Fibroblast of skin of scalp (primary cell): ENCODE results near the gene ZNF281. TPM values are rescaled to one million over a fixed set of nuclear protein-coding genes. Genes with fewer than 3 reads are reported as not detected.
"Not testable (repeated sequence)": the region's sequence is repeated elsewhere in the genome, so short reads cannot be mapped to it uniquely, and the experiment has no call there.

Experiments used
- DNase-seq: peaks from one replicate; pipeline ENCODE4 v3.0.0-alpha.2; 2013
- polyA plus RNA-seq, 2 experiments: library from polyadenylated mRNA; unstranded; fragments of 120-200 nt; gene quantifications; one replicate each; pipeline ENCODE4 v1.2.1, GENCODE V29; 2013; ENCODE audit not compliant: insufficient read length in 2 of 2

ZNF281 gene, protein sequence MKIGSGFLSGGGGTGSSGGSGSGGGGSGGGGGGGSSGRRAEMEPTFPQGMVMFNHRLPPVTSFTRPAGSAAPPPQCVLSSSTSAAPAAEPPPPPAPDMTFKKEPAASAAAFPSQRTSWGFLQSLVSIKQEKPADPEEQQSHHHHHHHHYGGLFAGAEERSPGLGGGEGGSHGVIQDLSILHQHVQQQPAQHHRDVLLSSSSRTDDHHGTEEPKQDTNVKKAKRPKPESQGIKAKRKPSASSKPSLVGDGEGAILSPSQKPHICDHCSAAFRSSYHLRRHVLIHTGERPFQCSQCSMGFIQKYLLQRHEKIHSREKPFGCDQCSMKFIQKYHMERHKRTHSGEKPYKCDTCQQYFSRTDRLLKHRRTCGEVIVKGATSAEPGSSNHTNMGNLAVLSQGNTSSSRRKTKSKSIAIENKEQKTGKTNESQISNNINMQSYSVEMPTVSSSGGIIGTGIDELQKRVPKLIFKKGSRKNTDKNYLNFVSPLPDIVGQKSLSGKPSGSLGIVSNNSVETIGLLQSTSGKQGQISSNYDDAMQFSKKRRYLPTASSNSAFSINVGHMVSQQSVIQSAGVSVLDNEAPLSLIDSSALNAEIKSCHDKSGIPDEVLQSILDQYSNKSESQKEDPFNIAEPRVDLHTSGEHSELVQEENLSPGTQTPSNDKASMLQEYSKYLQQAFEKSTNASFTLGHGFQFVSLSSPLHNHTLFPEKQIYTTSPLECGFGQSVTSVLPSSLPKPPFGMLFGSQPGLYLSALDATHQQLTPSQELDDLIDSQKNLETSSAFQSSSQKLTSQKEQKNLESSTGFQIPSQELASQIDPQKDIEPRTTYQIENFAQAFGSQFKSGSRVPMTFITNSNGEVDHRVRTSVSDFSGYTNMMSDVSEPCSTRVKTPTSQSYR
- polyA plus RNA-seq (2013, experiment 1 of 2; ENCODE audit: insufficient read length): 33.7 TPM
- polyA plus RNA-seq (2013, experiment 2 of 2; ENCODE audit: insufficient read length): 36.7 TPM

DNA sequence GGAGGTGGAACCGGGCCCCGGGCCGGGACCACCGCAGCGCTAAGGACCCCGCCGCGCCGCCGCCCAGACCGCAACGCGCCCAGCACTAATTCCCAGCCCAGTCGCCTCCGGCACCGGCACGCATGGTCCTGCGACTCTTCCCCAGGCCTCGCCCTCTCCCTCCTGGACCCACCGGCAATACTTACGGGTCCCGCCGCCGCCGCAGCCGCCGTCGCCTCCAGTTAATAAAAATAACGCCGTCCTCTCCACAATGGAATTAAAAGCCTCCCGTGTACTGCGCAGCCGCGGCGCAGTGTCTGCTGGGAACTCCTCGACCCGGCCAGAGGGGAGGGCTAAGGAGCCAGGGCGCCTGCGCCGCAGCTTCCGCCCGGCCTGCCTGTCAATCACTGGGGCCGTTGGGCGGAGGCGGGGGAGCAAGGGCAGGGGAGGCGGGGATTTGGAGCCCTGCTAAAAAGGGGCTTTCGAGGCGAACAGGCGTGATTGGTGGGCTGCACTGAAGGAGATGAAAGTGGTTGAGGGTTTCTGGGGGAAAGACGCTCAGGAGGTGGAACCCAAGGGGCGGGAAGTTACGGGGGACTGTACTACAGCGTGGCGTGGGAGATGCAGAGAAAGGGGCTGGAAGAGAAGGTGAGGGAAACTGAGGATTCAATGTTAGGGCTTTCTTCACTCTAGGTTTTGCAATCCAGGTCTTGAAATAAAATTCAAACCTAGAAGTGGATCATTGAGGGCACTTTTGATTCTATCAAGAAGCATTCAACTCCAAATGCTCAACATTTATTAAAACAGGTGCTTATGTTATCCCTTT is at the start of gene ZNF281:
TSS of gene ZNF281 (minus strand) at position 276 of the 805 bp plus-strand sequence. CDS start 331 bp downstream, outside the sequence.
- peak; percentile 94 for DNase-seq

DNA sequence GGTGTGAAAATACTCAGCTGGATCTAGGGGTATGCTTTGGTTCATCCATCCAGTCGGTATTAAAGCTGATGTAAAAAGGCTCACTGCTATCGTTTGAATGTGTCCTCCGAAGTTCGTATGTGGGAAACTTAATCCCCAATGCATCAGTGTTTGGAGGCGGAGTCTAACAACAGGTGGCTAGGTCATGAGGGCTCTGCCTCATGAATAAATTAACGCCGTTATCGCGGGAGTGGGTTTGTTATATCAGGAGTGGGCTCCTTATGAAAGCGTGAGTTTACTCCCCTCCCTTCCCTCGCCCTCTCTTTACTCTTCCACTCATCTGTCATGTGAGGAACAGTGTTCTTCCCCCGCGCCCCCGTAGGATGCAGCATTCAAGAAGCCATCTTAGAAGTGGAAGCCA is 48.9 kb upstream of the ZNF281 start:
- DNase-seq: no peak

- DNase-seq: no peak
These were observed 48.0 kb upstream of the ZNF281 start for GRCh38 chr1:200457810-200458209.

GRCh38 chr1:200454425-200454824 is 44.6 kb upstream of the ZNF281 start:
- no peak for DNase-seq

DNA sequence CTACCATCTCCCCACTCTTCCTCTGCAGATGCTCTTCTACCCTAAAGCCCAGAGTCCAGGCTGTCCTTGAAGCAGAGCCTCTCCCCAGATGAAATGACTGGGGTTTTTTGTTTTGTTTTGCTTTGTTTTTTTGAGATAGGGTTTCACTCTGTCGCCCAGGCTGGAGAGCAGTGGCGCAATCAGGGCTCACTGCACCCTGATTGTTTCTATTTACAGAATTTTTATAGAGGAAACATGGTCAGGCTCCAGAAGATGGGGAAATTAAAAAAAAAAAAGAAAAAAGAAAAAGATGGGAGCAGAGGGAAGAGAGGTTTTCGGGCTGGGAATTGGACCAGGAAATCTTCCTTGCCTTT is 43.7 kb upstream of the ZNF281 start:
- no peak for DNase-seq

DNA sequence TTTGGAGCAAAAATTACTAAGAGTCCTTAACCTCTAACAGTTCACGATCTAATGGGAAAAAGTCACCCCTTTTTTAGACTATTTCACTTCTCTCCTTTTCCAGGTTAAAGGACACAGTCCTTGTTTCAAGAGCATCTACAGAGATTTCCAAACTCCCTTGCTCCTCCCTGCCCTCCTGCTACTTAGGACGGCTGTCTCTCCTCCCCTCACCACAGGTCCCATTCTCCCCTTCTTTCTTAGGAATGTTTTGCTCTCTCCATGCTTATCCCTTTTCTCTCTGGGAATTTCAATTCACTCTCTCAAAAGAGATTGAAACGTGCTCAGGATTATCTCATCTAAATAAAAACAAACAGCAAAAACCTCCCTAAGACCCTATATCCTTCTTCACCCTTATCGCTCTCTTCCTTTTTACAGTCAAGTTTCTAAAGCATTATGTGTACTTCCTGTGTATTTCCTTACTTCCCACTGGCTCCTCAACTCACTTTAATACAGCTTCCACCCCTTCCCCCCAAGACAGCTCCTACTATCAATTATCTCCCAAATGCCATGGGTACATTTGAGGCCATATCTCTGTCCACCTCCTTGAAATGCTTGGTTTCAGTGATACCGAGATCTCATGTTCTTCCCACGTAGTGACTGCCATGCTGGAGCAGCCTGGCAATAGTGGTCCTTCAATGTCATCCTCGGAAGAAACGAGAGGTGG is 43.2 kb upstream of the ZNF281 start:
- no peak for DNase-seq

DNA sequence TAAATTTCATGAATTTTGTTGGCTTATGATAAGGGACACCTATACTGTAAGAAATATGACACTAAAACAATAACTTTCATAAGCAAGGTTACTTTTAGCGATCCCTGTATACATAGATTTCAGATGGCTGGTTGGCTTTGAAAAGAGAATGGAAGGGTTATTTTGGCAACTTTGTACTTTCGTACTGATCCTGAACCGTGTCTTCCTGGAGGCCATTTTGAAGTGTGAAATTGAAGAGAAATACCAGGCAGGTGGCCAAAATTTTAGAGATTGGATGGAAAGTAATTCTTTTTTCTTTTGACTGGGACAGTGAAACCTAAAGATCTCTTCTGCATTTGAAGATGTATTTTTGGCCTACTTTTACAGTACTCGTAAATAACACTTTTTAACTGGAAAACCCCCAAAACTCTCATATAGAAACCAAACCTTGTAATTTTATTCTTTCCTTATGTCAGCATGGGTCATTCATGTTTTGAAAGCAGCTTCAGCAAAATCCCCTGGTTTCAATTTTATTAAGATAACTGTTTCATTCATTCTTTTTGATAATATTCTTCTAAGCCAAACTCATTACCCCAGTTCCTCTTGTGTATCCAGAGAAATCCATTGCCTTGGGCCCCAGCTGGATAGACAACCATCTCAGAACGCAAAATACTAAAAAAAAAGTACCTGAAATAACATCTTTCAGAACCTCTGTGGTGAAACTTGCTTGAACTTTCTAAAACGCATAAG is 38.4 kb upstream of the ZNF281 start:
- DNase-seq: no peak

DNA sequence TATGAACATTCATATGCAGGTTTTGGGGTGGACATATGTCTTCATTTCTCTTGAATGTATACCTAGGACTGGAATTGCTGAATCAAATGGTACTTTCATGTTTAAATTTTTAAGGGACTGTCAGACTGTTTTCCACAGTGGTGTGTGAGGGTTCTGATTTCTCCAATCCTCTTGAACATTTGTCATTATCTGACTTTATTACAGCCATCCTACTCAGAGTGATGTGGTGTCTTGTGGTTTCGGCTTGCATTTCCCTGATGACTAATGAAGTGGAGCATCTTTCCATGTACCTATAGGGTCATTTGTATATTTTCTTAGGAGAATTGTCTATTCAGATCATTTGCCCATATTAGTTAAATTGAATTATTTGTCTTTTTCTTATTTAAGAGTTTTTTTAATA is 35.4 kb upstream of the ZNF281 start:
- peak; percentile 70 for DNase-seq

DNA sequence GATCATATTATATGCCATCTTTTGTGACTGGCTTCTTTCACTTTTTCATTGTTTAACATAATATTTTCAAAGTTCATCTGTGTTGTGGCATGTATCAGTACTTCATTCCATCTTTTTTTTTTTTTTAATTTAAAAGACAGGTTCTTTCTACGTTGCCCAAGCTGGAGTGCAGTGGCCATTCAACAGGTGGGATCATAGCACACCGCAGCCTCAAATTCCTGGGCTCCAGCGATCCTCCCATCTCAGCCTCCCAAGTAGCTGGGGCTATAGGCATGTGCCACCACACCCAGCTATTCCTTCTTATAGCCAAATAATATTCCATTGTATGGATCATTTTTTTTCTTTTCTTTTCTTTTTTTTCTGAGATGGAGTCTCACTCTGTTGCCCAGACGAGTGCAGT is 34.6 kb upstream of the ZNF281 start:
- no peak for DNase-seq

DNA sequence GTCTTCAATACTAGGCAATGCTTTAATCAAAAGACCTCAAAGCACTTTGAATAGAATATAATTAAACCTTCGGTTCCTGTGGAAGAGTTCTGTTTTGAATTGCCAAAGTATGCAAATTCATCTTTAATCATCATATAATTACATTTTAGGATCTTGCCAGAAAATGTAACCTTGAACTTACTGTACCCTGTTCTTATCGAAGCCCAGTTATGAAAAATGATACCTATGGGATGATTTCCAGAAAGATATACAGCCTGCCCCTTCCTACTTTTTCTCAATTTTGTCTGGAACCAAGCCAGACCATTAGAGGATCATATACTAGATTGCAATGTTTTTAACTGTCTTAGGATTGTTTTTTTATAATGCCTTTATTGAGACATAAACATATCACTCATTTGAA is 34.0 kb upstream of the ZNF281 start:
- no peak for DNase-seq

DNA sequence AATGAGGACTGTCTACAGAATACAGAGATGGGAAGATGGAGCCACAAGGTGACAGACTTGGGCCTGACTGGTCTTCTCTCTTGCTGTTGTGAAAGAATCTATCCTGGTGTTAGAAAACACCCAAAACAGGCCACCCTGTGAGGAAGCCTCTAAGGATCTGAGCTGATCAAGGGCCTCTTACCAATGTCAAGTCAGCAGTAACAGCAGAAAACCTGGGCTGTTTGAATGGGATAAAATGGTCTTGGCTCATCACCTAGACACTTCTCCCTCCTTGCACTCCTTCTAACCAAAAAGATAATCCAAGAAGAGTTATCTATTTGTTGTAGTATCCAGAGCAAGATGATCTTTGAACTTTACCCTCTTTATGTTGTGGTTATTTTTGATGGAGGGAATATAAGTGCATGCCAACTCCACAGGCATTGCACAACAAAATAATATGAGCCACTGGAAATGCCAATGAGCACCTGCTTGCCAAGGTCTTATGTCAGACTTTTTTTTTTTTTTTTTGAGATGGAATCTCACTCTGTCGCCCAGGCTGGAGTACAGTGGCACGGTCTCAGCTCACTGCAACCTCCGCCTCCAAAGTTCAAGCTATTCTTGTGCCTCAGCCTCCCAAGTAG is 32.8 kb upstream of the ZNF281 start:
- DNase-seq: no peak

- no peak for DNase-seq
These were observed 32.2 kb upstream of the ZNF281 start for GRCh38 chr1:200442023-200442422.

DNA sequence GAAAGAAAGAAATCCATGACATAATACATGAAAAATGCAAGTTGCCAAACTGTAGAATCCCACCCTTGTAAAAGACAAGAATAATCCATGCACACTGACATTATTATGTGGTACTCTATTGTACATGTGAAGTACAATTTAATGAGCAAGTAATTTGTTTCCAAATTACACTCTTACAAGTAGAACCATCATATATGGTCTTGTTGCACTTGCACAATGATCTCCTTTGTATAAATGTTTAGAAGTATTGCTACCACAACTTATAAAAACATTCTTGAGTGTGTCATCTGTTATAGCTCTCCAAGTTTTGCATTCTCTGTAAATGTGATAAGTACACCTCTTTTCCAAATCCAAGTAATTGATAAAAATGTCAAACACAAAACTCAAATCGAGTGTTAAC is 29.1 kb upstream of the ZNF281 start:
- peak; percentile 57 for DNase-seq

DNA sequence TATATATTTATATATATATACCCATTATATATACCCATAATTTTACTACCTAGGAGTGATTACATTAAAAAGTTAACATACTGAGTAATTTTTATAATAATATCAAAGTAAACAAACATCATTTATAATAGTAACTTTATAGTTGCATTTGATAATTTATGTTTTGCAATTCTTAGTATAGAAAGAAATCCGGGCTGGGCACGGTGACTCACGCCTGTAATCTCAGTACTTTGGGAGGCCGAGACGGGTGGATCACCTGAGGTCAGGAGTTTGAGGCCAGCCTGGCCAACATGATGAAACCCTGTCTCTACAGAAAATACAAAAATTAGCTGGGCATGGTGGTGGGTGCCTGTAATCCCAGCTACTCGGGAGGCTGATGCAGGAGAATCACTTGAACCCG is 28.6 kb upstream of the ZNF281 start:
- not testable (repeated sequence) for DNase-seq

- no peak for DNase-seq
These were observed 27.8 kb upstream of the ZNF281 start for GRCh38 chr1:200437556-200438203.

GRCh38 chr1:200437088-200437487 is 27.3 kb upstream of the ZNF281 start:
- DNase-seq: no peak

GRCh38 chr1:200436436-200436835 is 26.6 kb upstream of the ZNF281 start:
- DNase-seq: peak; percentile 41

DNA sequence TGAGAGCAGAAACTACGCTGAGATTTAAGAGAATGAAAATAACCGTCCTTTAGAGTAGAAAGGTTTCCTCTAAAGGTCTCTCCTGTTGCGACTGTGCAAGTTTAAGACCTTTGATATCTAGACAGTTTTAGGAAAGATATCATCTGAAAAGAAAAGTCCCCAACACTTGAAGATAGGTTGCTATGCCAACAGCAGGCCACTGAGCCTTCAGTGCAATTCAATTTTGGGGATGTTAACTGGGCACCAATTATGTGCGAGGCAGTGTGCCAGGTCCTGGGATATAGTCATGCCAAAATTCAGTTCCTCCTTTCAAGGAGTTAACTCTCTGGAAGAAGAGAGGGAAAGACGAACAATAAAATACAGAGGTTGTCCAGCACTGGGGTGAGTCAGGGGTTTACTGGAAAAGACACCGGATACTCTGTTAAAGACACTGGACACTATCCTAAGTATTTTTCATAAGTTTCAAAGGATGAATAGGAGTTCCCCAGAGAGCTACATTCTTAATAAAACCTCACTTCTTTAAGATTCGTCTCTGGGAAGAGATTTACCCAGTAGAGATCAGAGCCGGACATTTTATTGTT is 25.5 kb upstream of the ZNF281 start:
- no peak for DNase-seq

DNA sequence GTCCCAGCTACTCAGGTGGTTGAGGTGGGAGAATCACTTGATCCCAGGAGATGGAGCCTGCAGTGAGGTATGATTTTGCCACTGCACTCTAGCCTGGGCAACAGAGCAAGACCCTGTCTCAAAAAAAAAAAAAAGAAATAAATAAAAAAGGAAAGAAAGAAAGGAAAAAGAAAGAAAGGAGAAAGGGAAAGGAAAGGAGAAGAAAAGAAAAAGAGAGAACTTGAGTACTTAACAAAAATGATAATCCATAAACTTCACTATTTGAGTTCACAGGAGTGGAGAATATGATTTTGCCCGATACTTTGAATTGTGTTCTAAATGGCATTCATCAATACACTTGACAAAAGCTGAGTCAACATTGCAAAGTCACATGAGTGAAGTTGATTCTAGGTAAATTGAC is 23.8 kb upstream of the ZNF281 start:
- DNase-seq: no peak

DNA sequence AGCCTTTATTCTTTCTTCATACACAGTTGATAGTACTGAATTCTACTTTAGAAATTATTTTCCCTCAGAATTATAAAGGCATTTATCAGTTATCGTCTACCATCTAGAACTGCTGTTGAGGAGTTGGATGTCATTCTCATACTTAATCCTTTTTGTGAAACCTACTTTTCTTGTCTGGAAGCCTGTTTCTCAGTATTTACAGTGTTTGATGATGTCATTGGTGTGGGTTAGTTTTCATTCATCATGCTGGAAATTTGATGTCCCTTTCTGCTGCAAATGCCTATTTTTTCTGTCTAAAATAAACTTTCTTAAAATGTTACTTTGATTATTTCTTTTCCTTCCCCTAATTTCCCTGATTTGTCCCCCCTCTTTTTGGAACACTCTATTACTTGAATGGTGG is 22.8 kb upstream of the ZNF281 start:
- DNase-seq: no peak
